ENCODE measurements around the gene NRG2. TPM values are rescaled to one million over a fixed set of nuclear protein-coding genes. Genes with fewer than 3 reads are reported as not detected.

The NRG2 gene
- total and polyA plus RNA-seq, 2 experiments from 2014 or later: 0.37 to 1.3 TPM

- Histone ChIP-seq H3K27ac (ENCODE audit: low read depth) (no peak overlapping the region), H3K36me3 (ENCODE audit: insufficient read depth) (no peaks in the 10 kb centered on the region), H3K4me3 (no peak overlapping the region), H3K27me3 (ENCODE audit: insufficient read depth) (peaks cover 10% of the 10 kb centered on the region), H3K4me1 (ENCODE audit: insufficient read depth) (no peaks in the 10 kb centered on the region), H3F3A (replicated peaks; ENCODE audit: low read depth) (no peaks in the 10 kb centered on the region), H3K9me2 (ENCODE audit: insufficient read depth) (no peaks in the 10 kb centered on the region), H2AFZ (no peak overlapping the region), H3K4me2 (no peak overlapping the region), H4K20me1 (replicated peaks; ENCODE audit: insufficient read depth) (no peaks in the 10 kb centered on the region; the same call in 1 of the 2 replicates), H3K79me2 (replicated peaks; ENCODE audit: insufficient read depth) (no peaks in the 10 kb centered on the region)
- Mint-ChIP-seq H3K36me3 (ENCODE audit: low read depth) (no peaks in the 10 kb centered on the region), H3K27ac (no peak overlapping the region), H3K4me3 (no peak overlapping the region), H3K9me3 (no peaks in the 10 kb centered on the region), H3K27me3 (ENCODE audit: insufficient read depth, low read depth, poor library complexity) (peaks cover 22% of the 10 kb centered on the region), H3K4me1 (peaks cover 6% of the 10 kb centered on the region)
- no peak for DNase-seq (ENCODE audit: low spot score)
- TF ChIP-seq CTCF (conservative IDR thresholded peaks at IDR 0.05; ENCODE audit: low read depth in 2 of 2) (no peak), EZH2phosphoT487 (IDR thresholded peaks at IDR 0.05; ENCODE audit: unreplicated experiment) (no peak), NANOG (IDR thresholded peaks at IDR 0.05; ENCODE audit: borderline replicate concordance) (no peak), ZNF331 (CRISPR knock-in tag; IDR thresholded peaks at IDR 0.05; ENCODE audit: low read depth) (no peak), POLR2AphosphoS5 (IDR thresholded peaks at IDR 0.05; ENCODE audit: low read depth) (no peak), CREB1 (CRISPR knock-in tag; IDR thresholded peaks at IDR 0.05; ENCODE audit: low read depth) (no peak), STAT1 (IDR thresholded peaks at IDR 0.05; ENCODE audit: unreplicated experiment) (no peak), ZNF462 (CRISPR knock-in tag; IDR thresholded peaks at IDR 0.05) (no peak), REST (IDR thresholded peaks at IDR 0.05; ENCODE audit: unreplicated experiment) (no peak), ZNF114 (CRISPR knock-in tag; IDR thresholded peaks at IDR 0.05) (no peak), EZH2 (IDR thresholded peaks at IDR 0.05; ENCODE audit: low read depth, unreplicated experiment) (no peak), JUNB (IDR thresholded peaks at IDR 0.05; ENCODE audit: unreplicated experiment) (no peak), ETS1 (IDR thresholded peaks at IDR 0.05) (no peak)
- no peak for ATAC-seq
These were observed 189.0 kb downstream of the NRG2 start for GRCh38 chr5:139854029-139854605.

All from GM23338 (cell line).